Liver (tissue), 9 donors: ENCODE data around the gene MAN2B2. TPM values are rescaled to one million over a fixed set of nuclear protein-coding genes. Genes with fewer than 3 reads are reported as not detected.

Experiments used
- DNase-seq: peaks from one replicate; pipeline ENCODE4 v3.0.0-alpha.2; 2017; ENCODE audit warnings: low spot score
- H3K27ac ChIP-seq, 2 donors: one replicate each; pipeline ENCODE4 v1.7.0; 2013; ENCODE audit warnings: inconsistent platforms in 2 of 2, low read length in 2 of 2, control low read depth in 1 of 2, low read depth in 1 of 2, mild to moderate bottlenecking in 1 of 2
- H3K27me3 ChIP-seq, 4 donors: one replicate each; pipeline versions ENCODE4 v1.6.1 to v1.7.0; 2013; ENCODE audit warnings: low read length in 3 of 4, inconsistent platforms in 1 of 4, mild to moderate bottlenecking in 1 of 4, moderate library complexity in 1 of 4; ENCODE audit not compliant: control insufficient read depth in 4 of 4, insufficient read depth in 4 of 4
- H3K36me3 ChIP-seq, 4 donors: one replicate each; pipeline versions ENCODE4 v1.6.1 to v1.7.0; 2013; ENCODE audit warnings: low read length in 3 of 4, mild to moderate bottlenecking in 3 of 4, low read depth in 1 of 4, moderate library complexity in 1 of 4; ENCODE audit not compliant: control insufficient read depth in 4 of 4, insufficient read depth in 3 of 4
- H3K4me1 ChIP-seq, 4 donors: one replicate each; pipeline versions ENCODE4 v1.6.1 to v1.7.0; 2013; ENCODE audit warnings: low read length in 3 of 4, mild to moderate bottlenecking in 3 of 4, moderate library complexity in 1 of 4; ENCODE audit not compliant: control insufficient read depth in 4 of 4, insufficient read depth in 4 of 4
- H3K4me3 ChIP-seq, 3 donors: one replicate each; pipeline versions ENCODE4 v1.6.1 to v1.7.0; 2013; ENCODE audit warnings: low read length in 3 of 3, control low read depth in 1 of 3, low read depth in 1 of 3, mild to moderate bottlenecking in 1 of 3
- H3K9ac ChIP-seq, 2 donors: one replicate each; pipeline ENCODE4 v1.7.0; 2013; ENCODE audit warnings: low read length in 2 of 2, mild to moderate bottlenecking in 2 of 2, moderate library complexity in 2 of 2, control low read depth in 1 of 2, low read depth in 1 of 2
- H3K9me3 ChIP-seq, 4 donors: one replicate each; pipeline versions ENCODE4 v1.6.1 to v1.7.0; 2013; ENCODE audit warnings: low read length in 3 of 4; ENCODE audit not compliant: control insufficient read depth in 4 of 4
- EGR1 ChIP-seq, 2 donors: IDR thresholded peaks; 2 replicates each; pipeline ENCODE4 v1.6.1; 2016 to 2018; ENCODE audit warnings: antibody characterized with exemption in 2 of 2, low read depth in 2 of 2
- FOXA1 ChIP-seq: IDR thresholded peaks from 2 replicates; pipeline ENCODE4 v1.6.1; 2016; ENCODE audit warnings: antibody characterized with exemption
- FOXA2 ChIP-seq: IDR thresholded peaks from 2 replicates; pipeline ENCODE4 v1.6.1; 2016; ENCODE audit warnings: antibody characterized with exemption
- GABPA ChIP-seq, 2 donors: IDR thresholded peaks in 1 of 2; conservative IDR thresholded peaks in 1 of 2; 2 replicates each; pipeline ENCODE4 v1.6.1; 2016; ENCODE audit warnings: antibody characterized with exemption in 2 of 2, mild to moderate bottlenecking in 1 of 2, moderate library complexity in 1 of 2
- HNF4A ChIP-seq, 2 donors: conservative IDR thresholded peaks; 2 replicates each; pipeline ENCODE4 v1.6.1; 2016; ENCODE audit warnings: antibody characterized with exemption in 2 of 2, mild to moderate bottlenecking in 2 of 2
- HNF4G ChIP-seq: IDR thresholded peaks from 2 replicates; pipeline ENCODE4 v1.6.1; 2016; ENCODE audit warnings: antibody characterized with exemption
- JUND ChIP-seq, 2 donors: IDR thresholded peaks; 2 replicates each; pipeline ENCODE4 v1.6.1; 2016; ENCODE audit warnings: antibody characterized with exemption in 2 of 2
- NR2F2 ChIP-seq: IDR thresholded peaks from 2 replicates; pipeline ENCODE4 v1.6.1; 2016; ENCODE audit warnings: antibody characterized with exemption
- RAD21 ChIP-seq, 2 donors: IDR thresholded peaks; 2 replicates each; pipeline ENCODE4 v1.6.1; 2016; ENCODE audit warnings: antibody characterized with exemption in 2 of 2, mild to moderate bottlenecking in 2 of 2
- RXRA ChIP-seq, 2 donors: IDR thresholded peaks; 2 replicates each; pipeline ENCODE4 v1.6.1; 2017 to 2018; ENCODE audit warnings: antibody characterized with exemption in 2 of 2, mild to moderate bottlenecking in 1 of 2
- SP1 ChIP-seq: IDR thresholded peaks from 2 replicates; pipeline ENCODE4 v1.6.1; 2018; ENCODE audit warnings: antibody characterized with exemption, mild to moderate bottlenecking
- TAF1 ChIP-seq: conservative IDR thresholded peaks from 2 replicates; pipeline ENCODE4 v1.6.1; 2016; ENCODE audit warnings: antibody characterized with exemption, mild to moderate bottlenecking
- YY1 ChIP-seq: IDR thresholded peaks from 2 replicates; pipeline ENCODE4 v1.6.1; 2016; ENCODE audit warnings: antibody characterized with exemption, mild to moderate bottlenecking
- WGBS: extraction: QIAGEN DNeasy Blood & Tissue Kit; methylation state at CpG from one replicate; pipeline ENCODE4 v1.1.7; 2013; 5-methylcytosine and 5-hydroxymethylcytosine counted together
- polyA plus RNA-seq, 2 donors: library from polyadenylated mRNA; stranded (reverse) in 1 of 2; unstranded in 1 of 2; fragments of 200-250 nt in 1 of 2; fragments of >200 nt in 1 of 2; fragmentation: Nextera tagmentation in 1 of 2; extraction: Ambion mirVana in 1 of 2; gene quantifications; one replicate each; pipeline versions ENCODE4 v1.2.1 to v1.2.3, GENCODE V29; 2013 to 2015
- total RNA-seq, 2 donors: library from RNA; depleted of rRNA; stranded (reverse); fragments of >200 nt; gene quantifications; one replicate each; pipeline ENCODE4 v1.2.3, GENCODE V29; 2014
- TF ChIP-seq, protein P1 (sequence below): IDR thresholded peaks from 2 replicates; pipeline ENCODE4 v1.6.1; 2016; ENCODE audit warnings: antibody characterized with exemption
- TF ChIP-seq, protein P2 (sequence below): fragments of 150-350 bp; IDR thresholded peaks from 2 replicates; pipeline ENCODE4 v1.5.1; 2017; ENCODE audit warnings: improper control_type of control experiment, low read depth, low read length; ENCODE audit not compliant: missing input control
- TF ChIP-seq, protein P3 (sequence below): IDR thresholded peaks from 2 replicates; pipeline ENCODE4 v1.6.1; 2016; ENCODE audit warnings: antibody characterized with exemption
- TF ChIP-seq, protein P4 (sequence below): IDR thresholded peaks from 2 replicates; pipeline ENCODE4 v1.6.1; 2016; ENCODE audit warnings: antibody characterized with exemption
- TF ChIP-seq, protein P5 (sequence below): IDR thresholded peaks from 2 replicates; pipeline ENCODE4 v1.6.1; 2016; ENCODE audit warnings: antibody characterized with exemption, mild to moderate bottlenecking
- donor health status: healthy.
- donor health status: healthy.
- donor health status: healthy.
- donor health status: healthy.
- donor health status: healthy.

The MAN2B2 gene
- total and polyA plus RNA-seq, 4 donors: 14.7 to 29.7 (median 22.5) TPM

DNA sequence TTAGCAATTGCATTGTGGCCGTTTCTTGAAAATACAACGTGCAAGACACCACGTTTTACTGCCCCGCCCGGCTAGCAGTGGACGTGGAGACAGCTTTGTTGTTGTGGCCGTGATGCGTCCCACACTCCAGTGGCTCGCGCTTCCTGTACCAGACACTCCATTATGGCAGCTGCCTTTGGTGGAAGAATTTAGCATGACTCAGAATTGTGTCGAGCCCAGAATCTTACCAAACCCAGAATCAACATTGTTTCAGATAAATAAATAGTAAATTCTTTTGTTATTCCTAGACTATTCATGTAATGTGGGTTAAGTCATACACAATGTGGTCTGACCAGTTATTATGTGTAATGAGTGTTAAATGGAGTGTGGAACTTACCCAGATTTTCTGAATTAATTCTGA, 93.4 kb downstream of the MAN2B2 start:
- Histone ChIP-seq H3K4me3 (no peak overlapping the region), H3K36me3 (no peaks in the 10 kb centered on the region), H3K27me3 (peaks cover 0 to 1% (median 0%) of the 10 kb centered on the region in 4 donors), H3K27ac (no peak overlapping the region), H3K9ac (no peak overlapping the region), H3K4me1 (peaks cover 0 to 2% (median 0%) of the 10 kb centered on the region in 4 donors), H3K9me3 (no peaks in the 10 kb centered on the region)
- DNase-seq: no peak
- no peak for TF ChIP-seq YY1
- no peak for TF ChIP-seq RXRA (IDR thresholded peaks at IDR 0.05)
- TF ChIP-seq RAD21 (IDR thresholded peaks at IDR 0.05): no peak
- no peak for TF ChIP-seq NR2F2
- TF ChIP-seq SP1: no peak
- TF ChIP-seq TAF1: no peak
- TF ChIP-seq EGR1 (IDR thresholded peaks at IDR 0.05; ENCODE audit: low read depth in 2 of 2): no peak
- no peak for TF ChIP-seq HNF4A (conservative IDR thresholded peaks at IDR 0.05)
- TF ChIP-seq, protein P1, sequence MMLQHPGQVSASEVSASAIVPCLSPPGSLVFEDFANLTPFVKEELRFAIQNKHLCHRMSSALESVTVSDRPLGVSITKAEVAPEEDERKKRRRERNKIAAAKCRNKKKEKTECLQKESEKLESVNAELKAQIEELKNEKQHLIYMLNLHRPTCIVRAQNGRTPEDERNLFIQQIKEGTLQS: no peak
- TF ChIP-seq, protein P2, sequence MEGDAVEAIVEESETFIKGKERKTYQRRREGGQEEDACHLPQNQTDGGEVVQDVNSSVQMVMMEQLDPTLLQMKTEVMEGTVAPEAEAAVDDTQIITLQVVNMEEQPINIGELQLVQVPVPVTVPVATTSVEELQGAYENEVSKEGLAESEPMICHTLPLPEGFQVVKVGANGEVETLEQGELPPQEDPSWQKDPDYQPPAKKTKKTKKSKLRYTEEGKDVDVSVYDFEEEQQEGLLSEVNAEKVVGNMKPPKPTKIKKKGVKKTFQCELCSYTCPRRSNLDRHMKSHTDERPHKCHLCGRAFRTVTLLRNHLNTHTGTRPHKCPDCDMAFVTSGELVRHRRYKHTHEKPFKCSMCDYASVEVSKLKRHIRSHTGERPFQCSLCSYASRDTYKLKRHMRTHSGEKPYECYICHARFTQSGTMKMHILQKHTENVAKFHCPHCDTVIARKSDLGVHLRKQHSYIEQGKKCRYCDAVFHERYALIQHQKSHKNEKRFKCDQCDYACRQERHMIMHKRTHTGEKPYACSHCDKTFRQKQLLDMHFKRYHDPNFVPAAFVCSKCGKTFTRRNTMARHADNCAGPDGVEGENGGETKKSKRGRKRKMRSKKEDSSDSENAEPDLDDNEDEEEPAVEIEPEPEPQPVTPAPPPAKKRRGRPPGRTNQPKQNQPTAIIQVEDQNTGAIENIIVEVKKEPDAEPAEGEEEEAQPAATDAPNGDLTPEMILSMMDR: no peak
- no peak for TF ChIP-seq GABPA (IDR thresholded peaks at IDR 0.05 in 1 of 2, conservative IDR thresholded peaks at IDR 0.05 in 1 of 2)
- no peak for TF ChIP-seq FOXA1
- TF ChIP-seq, protein P3, sequence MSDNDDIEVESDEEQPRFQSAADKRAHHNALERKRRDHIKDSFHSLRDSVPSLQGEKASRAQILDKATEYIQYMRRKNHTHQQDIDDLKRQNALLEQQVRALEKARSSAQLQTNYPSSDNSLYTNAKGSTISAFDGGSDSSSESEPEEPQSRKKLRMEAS: no peak
- WGBS: 84% methylated on average over 11 of the region's 11 CpGs

DNA sequence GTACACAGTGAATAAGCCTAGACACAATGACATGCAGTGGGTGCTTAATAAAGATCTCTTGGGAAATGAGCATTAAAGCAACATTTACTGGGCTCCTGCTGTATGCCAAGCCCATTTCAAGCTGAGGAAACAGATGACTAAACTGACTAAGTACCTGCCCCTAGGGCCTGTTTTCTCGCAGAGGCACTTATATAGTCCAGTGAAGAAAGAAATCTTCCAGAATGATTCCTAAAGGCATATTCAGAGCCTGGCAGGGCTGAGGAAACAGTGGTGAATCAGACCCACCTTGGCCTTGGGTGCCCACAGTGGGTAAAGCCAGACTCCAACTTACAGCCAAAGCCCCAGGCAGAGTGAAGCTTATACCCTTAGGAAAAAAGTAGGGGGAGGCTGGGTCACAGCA, 96.7 kb downstream of the MAN2B2 start:
- TF ChIP-seq FOXA2: no peak
- no peak for TF ChIP-seq HNF4G
- TF ChIP-seq, protein P4, sequence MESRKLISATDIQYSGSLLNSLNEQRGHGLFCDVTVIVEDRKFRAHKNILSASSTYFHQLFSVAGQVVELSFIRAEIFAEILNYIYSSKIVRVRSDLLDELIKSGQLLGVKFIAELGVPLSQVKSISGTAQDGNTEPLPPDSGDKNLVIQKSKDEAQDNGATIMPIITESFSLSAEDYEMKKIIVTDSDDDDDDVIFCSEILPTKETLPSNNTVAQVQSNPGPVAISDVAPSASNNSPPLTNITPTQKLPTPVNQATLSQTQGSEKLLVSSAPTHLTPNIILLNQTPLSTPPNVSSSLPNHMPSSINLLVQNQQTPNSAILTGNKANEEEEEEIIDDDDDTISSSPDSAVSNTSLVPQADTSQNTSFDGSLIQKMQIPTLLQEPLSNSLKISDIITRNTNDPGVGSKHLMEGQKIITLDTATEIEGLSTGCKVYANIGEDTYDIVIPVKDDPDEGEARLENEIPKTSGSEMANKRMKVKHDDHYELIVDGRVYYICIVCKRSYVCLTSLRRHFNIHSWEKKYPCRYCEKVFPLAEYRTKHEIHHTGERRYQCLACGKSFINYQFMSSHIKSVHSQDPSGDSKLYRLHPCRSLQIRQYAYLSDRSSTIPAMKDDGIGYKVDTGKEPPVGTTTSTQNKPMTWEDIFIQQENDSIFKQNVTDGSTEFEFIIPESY: no peak
- TF ChIP-seq, protein P2: no peak
- TF ChIP-seq, protein P5, sequence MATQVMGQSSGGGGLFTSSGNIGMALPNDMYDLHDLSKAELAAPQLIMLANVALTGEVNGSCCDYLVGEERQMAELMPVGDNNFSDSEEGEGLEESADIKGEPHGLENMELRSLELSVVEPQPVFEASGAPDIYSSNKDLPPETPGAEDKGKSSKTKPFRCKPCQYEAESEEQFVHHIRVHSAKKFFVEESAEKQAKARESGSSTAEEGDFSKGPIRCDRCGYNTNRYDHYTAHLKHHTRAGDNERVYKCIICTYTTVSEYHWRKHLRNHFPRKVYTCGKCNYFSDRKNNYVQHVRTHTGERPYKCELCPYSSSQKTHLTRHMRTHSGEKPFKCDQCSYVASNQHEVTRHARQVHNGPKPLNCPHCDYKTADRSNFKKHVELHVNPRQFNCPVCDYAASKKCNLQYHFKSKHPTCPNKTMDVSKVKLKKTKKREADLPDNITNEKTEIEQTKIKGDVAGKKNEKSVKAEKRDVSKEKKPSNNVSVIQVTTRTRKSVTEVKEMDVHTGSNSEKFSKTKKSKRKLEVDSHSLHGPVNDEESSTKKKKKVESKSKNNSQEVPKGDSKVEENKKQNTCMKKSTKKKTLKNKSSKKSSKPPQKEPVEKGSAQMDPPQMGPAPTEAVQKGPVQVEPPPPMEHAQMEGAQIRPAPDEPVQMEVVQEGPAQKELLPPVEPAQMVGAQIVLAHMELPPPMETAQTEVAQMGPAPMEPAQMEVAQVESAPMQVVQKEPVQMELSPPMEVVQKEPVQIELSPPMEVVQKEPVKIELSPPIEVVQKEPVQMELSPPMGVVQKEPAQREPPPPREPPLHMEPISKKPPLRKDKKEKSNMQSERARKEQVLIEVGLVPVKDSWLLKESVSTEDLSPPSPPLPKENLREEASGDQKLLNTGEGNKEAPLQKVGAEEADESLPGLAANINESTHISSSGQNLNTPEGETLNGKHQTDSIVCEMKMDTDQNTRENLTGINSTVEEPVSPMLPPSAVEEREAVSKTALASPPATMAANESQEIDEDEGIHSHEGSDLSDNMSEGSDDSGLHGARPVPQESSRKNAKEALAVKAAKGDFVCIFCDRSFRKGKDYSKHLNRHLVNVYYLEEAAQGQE: no peak
- no peak for TF ChIP-seq EGR1 (IDR thresholded peaks at IDR 0.05; ENCODE audit: low read depth in 2 of 2)
- TF ChIP-seq HNF4A (conservative IDR thresholded peaks at IDR 0.05): no peak
- TF ChIP-seq, protein P1: no peak
- no peak for TF ChIP-seq FOXA1
- TF ChIP-seq GABPA (IDR thresholded peaks at IDR 0.05 in 1 of 2, conservative IDR thresholded peaks at IDR 0.05 in 1 of 2): no peak
- no peak for TF ChIP-seq YY1
- no peak for TF ChIP-seq JUND (IDR thresholded peaks at IDR 0.05)
- no peak for TF ChIP-seq RXRA (IDR thresholded peaks at IDR 0.05)
- TF ChIP-seq SP1: no peak
- no peak for TF ChIP-seq RAD21 (IDR thresholded peaks at IDR 0.05)
- TF ChIP-seq, protein P3: no peak
- TF ChIP-seq TAF1: no peak
- no peak for TF ChIP-seq NR2F2
- Histone ChIP-seq H3K9ac (no peak overlapping the region), H3K4me1 (peaks cover 5 to 24% (median 21%) of the 10 kb centered on the region in 4 donors), H3K4me3 (no peak overlapping the region), H3K9me3 (no peaks in the 10 kb centered on the region), H3K27ac (no peak overlapping the region), H3K27me3 (no peaks in the 10 kb centered on the region), H3K36me3 (no peaks in the 10 kb centered on the region)
- WGBS: 97% methylated on average over 1 of the region's 1 CpG
- DNase-seq: no peak
